Activated CD8-positive, alpha-beta memory T cell treated with anti-CD3 and anti-CD28 coated beads for 36 hours (primary cell): ENCODE measurements around the gene NFASC. TPM values are rescaled to one million over a fixed set of nuclear protein-coding genes. Genes with fewer than 3 reads are reported as not detected.

Source experiments
- CTCF ChIA-PET: fragments of 350-600 bp; sonication (Branson Sonifier 250); formaldehyde crosslinking; loops from one replicate; lab custom pipeline; 2021; ENCODE audit warnings: antibody characterized with exemption; lab: Charles Lee
- POLR2A ChIA-PET: fragments of 350-600 bp; sonication (Branson Sonifier 250); formaldehyde crosslinking; loops from one replicate; lab custom pipeline; 2021; ENCODE audit warnings: antibody characterized with exemption; lab: Charles Lee
- total RNA-seq, 2 experiments: library from RNA; stranded (reverse); gene quantifications; one replicate each; pipeline ENCODE4 v1.2.3, GENCODE V29; 2021

The NFASC gene
- total RNA-seq, 2 experiments from 2014 or later, result 0.08 to 0.13 TPM

DNA sequence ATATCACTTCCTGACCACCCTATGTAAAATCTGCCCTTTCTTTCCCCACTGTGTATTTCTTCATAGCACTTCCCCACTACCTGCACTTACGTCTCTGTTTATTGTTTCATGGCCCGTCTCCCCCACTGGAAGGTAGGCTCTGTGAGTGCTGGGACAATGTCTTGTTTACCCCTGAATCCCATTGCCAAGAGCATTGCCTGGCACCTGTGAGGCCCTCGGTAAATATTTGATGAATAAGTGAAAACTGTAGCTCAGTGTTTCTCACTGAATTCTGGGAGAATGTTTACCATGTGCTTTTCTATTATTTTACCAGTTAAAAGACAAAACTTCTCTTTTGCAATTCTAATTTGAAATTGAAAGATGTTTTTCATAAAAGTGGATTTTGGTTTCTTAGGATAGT, 11.8 kb downstream of the NFASC start:
- ChIA-PET POLR2A (no interaction called here), CTCF (no interaction called here)

DNA sequence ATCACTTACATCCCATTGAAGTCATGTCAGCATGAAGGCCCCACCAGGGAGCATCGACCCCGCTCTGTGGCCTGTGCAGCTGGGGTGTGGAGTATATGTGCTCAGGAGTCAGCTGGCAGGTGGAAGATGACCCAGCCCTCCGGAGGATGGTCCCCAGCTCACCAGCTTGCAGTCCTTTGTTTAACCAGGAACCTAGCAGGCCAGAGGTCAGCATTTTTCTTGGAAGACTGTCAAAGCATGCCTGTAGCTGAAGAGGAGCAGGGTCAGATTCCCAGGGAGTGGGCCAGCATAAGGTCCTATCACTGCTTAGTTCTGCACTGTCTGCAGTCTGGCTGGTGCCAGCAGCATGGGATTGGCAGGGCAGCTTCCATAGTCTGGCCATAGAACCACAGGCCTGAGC, 12.7 kb downstream of the NFASC start:
- CTCF ChIA-PET, result no interaction called here

DNA sequence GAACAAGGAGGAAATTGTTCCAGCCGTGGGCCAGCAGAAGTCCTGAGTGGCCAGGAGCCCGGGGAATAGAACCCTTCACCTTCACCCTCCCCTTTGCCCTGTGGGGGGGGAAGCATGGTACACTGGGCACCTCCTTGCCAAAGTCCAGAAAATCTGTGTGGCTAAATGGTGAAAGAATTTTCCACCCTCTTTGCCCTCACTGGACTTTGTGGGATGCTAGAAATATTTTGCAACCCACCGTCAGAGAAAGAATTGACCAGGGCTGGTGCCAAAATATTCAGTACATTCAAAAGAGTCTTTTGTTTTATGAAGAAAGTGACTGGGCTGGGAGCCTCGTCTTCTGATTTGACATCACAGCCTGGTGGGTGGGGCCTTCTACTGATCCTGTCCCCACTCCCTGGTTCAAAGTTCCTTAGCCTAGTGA, 14.6 kb downstream of the NFASC start:
- CTCF ChIA-PET, result interaction anchor here (0.6 kb wide), 1 partner anchor 854 kb away, joined by 3 read pairs; no protein-coding TSS in a partner anchor

More for the DNA sequence above, 12.7 kb downstream of the NFASC start:
- POLR2A ChIA-PET, result no interaction called here

DNA sequence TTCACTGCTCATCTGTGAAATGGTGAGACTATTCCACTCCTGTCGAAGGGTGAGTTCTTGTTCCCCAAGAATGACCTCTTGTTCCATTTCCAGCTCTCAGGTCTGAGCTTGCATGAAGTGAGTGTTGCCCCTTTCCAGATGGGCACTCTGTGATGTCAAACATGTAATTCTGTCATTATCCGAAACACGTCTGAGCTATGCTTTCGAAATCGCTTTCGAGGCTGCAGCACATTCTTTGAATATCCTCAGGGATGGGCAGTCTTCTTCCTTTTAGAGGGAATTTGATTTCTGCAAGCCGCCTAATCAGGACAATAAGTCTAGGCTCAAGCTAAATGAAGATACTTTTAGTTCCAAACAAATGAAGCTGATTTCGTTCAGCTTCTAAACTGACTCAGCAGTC, 15.1 kb downstream of the NFASC start:
- POLR2A ChIA-PET, result no interaction called here
- CTCF ChIA-PET, result no interaction called here

More for the DNA sequence above, 14.6 kb downstream of the NFASC start:
- POLR2A ChIA-PET, result no interaction called here

DNA sequence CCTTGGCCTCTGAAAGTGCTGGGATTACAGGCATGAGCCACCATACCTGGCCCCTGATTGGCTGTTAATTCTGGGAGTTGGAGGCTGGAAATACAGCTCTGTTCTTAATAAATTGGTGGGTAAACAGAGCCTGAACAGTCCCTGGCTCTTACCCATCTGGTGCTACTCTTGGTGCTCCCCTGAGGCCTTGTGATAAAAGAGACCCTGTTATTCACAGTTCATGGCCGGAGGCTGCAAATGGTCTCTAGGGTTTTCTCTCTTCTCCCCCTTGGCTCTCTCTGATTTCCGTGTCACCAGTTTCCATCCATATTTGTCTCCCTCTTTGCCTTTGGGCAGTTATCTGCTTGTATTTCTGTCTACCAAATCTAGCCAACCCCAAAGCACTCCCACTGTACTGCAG, 17.2 kb downstream of the NFASC start:
- ChIA-PET CTCF (interaction anchor here (0.8 kb wide), 1 partner anchor 1753 kb away, joined by 3 read pairs; no protein-coding TSS in a partner anchor), POLR2A (no interaction called here)

DNA sequence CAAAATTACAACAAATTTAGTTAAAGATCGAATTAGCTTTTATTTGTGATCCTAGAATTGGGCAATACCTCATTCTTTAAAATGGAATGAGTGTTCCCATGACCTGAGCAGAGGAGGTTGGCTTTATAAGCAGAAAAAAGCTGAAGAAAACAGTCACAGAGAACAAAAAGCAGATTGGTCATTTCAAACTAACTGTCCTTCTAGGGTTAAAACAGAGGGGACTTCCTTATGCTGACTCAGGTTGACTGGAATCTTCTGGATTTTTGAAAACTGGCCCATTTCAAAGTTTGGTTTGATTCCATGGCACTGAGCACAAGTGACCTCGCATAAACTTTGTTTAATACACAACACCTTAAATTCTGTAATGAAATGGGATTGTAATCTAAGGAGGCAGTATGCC, 17.6 kb downstream of the NFASC start:
- CTCF ChIA-PET, result no interaction called here
- POLR2A ChIA-PET, result no interaction called here

DNA sequence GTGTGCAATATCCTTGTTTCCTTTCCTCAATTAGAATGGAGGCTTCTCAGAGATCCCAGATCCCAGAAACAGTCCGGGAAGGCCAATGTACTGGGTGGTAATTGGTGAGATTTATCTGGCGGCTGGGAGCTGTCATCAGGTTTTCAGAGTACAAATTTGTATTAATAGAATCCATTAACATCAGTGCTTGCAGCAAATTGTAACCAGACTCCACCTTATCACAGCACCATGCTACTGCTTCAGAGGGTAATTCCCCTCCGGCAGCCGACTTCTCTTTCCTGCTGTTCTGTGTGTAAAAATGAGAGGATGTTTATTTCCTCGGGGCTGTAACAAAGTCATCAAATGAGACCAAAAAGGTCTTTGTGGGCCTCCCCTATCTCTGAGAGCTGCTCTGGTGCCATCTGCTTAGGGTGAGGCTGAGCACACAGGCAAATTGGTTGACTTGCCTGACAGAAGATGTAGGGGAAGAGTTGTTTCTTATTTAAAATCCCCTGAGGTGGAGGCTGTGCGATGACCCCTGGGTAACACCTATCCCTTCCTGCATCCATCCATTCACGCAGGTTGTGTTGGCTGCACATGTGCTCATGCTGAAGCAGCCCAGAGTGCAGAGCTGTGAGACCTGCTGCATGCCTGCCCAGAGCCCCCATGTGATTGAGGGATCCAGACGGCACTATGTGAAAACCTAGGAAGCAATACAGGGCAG, 19.2 kb downstream of the NFASC start:
- CTCF ChIA-PET, result no interaction called here
- POLR2A ChIA-PET, result no interaction called here

DNA sequence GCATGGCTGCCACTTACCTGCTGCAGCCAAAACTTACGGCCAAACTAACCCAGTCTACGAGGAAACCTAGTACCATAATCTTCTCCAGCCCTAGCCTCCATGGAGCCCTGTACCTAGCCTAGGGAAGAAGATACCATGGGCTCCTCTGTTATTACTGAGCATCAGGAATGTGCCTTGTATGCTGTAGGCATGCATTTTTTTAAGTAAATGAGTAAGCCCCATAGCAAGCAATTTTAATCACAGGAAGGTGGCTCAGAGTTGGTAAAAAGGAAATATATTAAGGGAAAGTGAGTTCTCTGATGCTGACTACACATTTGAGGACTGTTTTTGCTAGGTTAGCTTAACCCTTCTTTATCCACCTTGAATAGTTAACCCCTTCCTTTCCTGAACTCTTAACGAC, 21.2 kb downstream of the NFASC start:
- ChIA-PET POLR2A (no interaction called here), CTCF (no interaction called here)

DNA sequence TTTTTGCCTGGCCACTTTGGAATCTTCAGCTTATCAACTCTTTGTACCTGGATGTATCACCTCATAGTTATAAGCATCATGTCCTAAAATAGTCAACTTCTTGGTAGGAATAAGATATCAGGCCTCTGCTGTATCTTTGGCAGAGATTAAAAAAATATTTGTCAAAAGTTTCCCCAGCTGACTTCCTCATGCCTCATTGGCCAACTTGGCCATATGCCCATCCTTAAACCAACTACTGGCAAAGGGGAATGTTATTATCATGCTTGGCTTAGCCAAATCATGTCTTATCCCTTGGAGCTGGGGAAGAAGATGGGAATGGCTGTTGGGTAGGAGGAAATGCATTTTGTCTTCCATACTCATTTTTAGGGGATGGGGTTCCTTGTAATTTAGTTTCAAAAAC, 23.4 kb downstream of the NFASC start:
- POLR2A ChIA-PET, result no interaction called here
- CTCF ChIA-PET, result no interaction called here

DNA sequence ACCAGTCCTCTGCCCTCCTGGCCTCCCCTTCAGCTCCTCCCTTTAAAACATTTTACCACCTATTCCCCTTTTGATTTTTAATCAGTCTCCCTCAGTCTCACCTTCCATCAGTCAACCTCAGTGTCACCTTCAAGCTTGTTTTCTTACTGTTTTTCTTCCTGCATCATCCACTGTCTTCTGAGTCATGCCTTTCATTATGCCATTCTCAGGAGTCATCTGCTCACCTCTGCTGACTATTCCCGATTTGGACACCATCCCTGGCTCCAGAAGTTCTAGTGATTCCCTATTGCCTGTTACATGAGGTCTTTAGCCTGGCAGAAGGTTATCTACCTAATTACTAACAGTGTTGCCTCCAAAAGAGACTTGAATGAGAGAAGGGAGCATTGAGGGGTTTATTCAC, 23.9 kb downstream of the NFASC start:
- POLR2A ChIA-PET, result no interaction called here
- CTCF ChIA-PET, result interaction anchor here (0.5 kb wide), 1 partner anchor 33 kb away, joined by 6 read pairs; no protein-coding TSS in a partner anchor

DNA sequence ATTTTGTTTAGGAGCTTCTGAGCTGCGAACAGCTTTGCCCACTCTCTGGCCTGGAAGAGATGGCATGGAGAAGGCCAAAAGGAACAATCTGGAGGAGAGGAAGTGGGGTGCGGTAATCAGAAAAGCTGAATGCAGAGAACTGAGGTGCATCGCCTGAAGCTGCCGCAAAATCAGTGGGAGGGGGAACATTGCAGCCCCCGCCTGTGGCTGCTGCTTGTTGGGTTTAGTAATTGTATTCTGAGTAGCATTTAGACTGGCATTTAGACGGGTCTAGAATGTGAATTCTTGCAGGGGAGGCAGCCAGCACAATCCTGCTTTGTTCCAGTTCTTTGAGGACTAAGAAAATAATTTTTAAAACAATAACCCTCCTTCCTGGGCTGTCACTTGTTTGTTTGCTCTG, 25.4 kb downstream of the NFASC start:
- POLR2A ChIA-PET, result no interaction called here
- CTCF ChIA-PET, result no interaction called here

DNA sequence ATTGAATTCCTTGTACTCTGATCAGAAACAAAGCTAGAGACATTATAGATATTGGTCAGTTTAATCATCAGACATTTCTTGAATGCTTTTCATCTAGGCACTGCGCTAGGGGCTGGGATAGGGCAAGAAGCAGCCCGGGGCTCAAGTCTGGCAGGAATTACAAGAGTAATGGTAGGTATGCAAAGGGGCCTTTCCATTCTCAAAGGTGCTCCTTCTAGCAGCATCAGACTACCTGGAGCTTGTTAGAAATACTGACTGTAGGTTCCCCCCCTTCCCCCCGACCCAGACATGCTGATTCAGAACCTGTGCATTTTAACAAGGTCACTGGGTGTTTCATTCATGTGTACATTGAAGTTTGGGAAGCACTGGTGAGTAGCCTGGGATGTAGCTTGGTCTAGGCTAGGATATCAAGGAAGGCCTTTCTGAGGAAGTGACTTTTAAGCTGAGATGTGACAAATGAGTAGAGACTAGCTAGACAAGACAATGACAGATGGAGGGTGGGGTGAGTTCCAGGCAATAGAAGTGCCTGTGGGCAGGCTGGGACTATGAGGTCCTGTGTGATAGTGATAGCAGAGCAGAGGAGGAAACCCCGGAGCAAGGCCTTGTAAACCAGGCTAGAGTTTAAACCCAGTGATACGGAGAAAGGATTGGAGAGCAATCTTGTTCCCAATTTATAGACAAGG, 26.3 kb downstream of the NFASC start:
- ChIA-PET CTCF (interaction anchor here (0.7 kb wide), 1 partner anchor 24 kb away, joined by 3 read pairs; no protein-coding TSS in a partner anchor), POLR2A (no interaction called here)

DNA sequence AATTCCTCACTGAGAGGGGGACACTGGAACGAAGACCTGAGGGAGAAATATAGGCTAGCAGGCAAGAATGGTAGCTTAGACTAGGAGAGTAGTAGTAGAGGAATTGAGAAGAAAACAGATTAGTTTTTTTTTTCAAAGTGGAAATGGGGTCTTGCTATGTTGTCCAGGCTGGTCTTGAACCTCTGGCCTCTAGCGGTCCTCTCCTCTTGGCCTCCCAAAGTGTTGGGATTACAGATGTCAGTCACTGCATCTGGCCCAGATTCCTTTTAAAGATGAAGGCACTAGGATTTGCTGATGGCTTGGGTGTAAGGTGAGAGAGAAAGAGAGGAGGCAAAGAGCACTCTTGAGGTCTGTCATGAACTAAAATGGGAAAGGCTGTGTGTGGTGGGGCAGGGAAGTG, 30.1 kb downstream of the NFASC start:
- POLR2A ChIA-PET, result no interaction called here

DNA sequence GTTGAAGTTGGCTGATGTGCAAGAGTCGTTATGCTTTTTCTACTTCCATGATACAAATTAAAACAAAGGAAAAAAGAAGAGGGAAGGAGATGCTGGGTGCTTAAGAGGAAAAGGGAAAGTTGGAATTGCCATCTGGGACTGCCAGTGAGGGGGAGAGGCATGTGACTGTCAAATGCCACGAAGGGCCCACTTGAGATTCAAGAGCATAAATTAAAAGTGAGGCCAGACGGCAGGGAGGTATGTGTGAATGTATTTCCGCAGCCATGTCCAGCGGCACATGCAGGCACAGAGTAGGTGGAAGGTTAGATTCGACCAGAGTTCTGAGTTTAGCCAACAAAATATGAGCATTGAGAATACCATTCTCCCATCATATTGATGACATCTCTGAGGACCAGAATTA, 32.0 kb downstream of the NFASC start:
- ChIA-PET POLR2A (no interaction called here), CTCF (no interaction called here)

More for the DNA sequence above, 30.1 kb downstream of the NFASC start:
- CTCF ChIA-PET, result no interaction called here

DNA sequence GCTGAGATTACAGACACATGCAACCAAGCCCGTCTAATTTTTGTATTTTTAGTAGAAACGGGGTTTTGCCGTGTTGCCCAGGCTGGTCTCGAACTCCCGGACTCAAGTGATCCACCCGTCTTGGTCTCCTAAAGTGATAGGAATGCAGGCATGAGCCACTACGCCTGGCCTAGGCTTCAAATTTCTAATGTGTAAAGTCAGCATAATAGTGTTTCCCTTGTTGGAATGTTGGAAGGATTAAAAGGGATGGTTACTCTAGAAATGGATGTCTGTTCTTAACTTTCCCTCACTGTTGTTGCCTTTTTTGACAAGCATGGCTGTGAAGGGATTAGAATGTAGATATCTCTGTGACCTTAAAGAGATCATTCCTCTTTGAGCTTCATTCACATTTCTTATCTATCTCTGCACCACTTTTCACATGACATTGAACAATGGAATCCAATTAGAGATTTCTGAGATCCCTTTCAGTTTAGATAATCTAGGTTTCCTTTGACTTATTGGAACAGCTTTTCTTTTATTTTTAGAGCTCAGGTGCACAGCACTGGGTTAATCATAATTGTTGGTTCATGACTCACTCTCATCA, 33.7 kb downstream of the NFASC start:
- CTCF ChIA-PET, result interaction anchor here (0.6 kb wide), 1 partner anchor 318 kb away, joined by 3 read pairs; no protein-coding TSS in a partner anchor
- POLR2A ChIA-PET, result no interaction called here

DNA sequence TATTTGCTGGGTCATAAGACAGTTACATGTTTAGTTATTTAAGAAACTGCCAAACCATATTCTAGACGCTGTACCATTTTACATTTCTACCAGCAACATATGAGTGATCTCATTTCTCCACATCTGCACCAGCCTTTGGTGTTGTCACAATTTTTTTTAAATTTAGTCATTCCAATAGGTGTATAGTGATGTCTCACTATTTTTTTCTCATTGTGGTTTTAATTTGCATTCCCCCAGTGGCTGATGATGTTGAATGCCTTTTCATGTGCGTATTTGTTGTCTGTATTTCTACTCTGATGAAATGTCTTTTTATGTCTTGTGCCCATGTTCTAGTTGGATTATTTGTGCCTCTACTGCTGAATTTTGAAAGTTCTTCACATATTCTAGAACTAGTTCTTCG, 38.4 kb downstream of the NFASC start:
- ChIA-PET CTCF (no interaction called here), POLR2A (no interaction called here)

DNA sequence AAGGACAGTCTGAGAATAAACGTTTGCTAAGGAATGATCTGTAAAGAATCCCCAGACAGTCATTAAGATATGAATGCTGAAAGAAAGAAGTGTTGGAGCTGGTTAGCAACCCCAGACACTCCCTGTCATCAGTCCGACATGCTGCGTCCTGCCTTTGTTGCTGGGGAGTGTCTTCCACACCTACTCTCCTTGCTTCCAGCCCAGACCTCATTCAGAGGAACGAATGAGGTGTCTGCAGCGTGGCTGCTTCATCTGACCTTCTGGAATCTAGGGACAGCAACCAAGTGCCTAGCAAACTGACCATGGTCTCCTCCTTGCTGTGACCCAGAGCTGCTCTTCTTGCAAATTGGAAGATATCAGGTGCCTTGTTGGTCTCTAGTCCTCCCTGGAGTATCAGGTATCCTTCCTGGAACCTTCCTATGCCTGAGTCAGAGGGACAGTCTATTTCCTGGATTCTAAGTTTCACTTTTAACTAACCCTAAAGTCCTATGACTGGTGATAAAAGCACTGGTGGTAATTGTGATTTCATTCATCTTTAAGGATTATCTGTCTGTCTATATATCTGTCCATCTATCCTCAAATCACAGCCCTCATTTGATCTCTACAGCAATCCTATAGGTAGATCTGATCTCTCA, 45.3 kb downstream of the NFASC start:
- POLR2A ChIA-PET, result no interaction called here
- CTCF ChIA-PET, result no interaction called here

DNA sequence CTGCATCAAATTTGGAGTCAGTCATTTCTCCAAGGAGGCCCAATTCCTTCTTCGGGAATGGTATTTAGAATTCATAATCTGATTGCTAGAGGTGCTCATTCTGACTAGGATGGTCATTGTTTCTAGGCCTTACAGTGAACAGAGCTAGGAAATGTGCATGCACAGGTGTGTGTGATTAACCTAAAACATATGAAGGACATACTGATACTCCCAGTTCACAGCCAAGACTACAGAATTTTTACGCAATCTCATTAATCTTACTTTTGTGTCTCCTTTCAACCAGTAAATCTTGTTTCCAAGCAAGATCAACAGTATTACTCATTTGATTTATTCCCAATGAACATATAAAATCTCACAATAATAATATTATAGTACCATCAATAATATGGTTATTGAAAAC, 47.1 kb downstream of the NFASC start:
- ChIA-PET CTCF (no interaction called here), POLR2A (no interaction called here)

DNA sequence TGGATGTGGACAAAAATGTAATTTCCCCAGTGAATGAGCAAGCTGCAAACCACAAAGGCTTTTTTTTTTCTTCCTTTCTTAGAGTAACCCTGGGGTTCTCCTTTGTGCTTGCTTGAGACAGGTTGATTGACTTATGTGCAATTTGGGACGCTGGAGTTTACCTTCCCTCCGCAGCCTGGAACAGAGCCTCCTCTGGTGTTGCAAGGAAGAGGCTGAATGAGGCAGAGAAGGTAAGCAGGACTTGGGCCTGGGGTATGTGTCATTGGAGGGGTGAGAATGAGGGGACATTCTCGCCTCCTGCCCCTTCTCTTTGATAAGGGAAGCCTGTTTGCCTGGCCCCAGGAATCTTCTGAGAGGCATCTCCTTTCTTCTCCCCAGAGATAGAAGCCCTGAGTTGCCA, 49.8 kb downstream of the NFASC start:
- CTCF ChIA-PET, result interaction anchor here (0.7 kb wide), 2 partner anchors 58 to 159 kb away, joined by 4 read pairs; no protein-coding TSS in a partner anchor
- POLR2A ChIA-PET, result no interaction called here

DNA sequence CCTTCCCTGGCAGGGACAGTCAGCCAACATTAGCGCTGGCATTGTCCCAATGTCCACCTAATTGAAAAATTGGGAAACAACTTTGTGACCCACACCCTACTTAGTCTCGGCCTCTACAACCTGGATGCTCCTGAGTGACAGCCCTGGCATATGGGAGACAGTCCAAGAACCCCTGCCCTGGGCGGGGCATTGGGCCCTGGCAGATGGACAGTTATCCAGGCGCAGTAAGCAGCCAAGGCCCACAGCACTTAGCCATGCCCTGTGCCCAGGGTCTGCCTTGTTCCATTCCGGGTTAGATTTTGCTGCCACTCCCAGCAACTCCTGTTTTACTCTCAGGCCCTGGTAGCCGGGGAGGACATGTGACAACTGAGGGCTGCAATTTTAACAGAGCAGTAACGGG, 50.3 kb downstream of the NFASC start:
- CTCF ChIA-PET, result interaction anchor here (0.7 kb wide), 1 partner anchor 159 kb away, joined by 4 read pairs; no protein-coding TSS in a partner anchor
- POLR2A ChIA-PET, result no interaction called here
